ENCODE measurements around the gene KCP. TPM values are rescaled to one million over a fixed set of nuclear protein-coding genes. Genes with fewer than 3 reads are reported as not detected.
A peak's percentile ranks its signal among the peaks of the same experiment; 100 is the strongest.

Gene KCP
- total RNA-seq, 1 donor from 2014 or later = 23.7 TPM

GRCh38 chr7:128835231-128835751 is 75.2 kb downstream of the KCP start:
- DNase-seq (ENCODE audit: low spot score in 2 of 2, unreplicated experiment in 2 of 2) = no peak
- no peak for TF ChIP-seq CTCF (IDR thresholded peaks at IDR 0.05; ENCODE audit: unreplicated experiment)
- Mint-ChIP-seq H3K4me3 (no peak overlapping the region), H3K27ac (no peak overlapping the region), H3K36me3 (peaks cover 15% of the 10 kb centered on the region), H3K9me3 (no peaks in the 10 kb centered on the region), H3K27me3 (ENCODE audit: low read depth) (peaks cover 7% of the 10 kb centered on the region), H3K4me1 (peaks cover 37% of the 10 kb centered on the region)

- Mint-ChIP-seq H3K27ac (peak overlapping the region; percentile 98), H3K9me3 (no peaks in the 10 kb centered on the region), H3K36me3 (peaks cover 9% of the 10 kb centered on the region), H3K27me3 (ENCODE audit: low read depth) (peaks cover 8% of the 10 kb centered on the region), H3K4me1 (peaks cover 44% of the 10 kb centered on the region), H3K4me3 (peak overlapping the region; percentile 88)
- no peak for TF ChIP-seq CTCF (IDR thresholded peaks at IDR 0.05; ENCODE audit: unreplicated experiment)
- DNase-seq (ENCODE audit: low spot score in 2 of 2, unreplicated experiment in 2 of 2) = no peak
Observed at GRCh38 chr7:128833946-128834325, 76.6 kb downstream of the KCP start.

GRCh38 chr7:128833148-128833945 is 77.2 kb downstream of the KCP start:
- H3K27ac Mint-ChIP-seq = peak overlapping the region; percentile 98
- peak in 1 of 2 experiments; percentile 57 for DNase-seq (ENCODE audit: low spot score in 2 of 2, unreplicated experiment in 2 of 2)

GRCh38 chr7:128832880-128833147 is 77.7 kb downstream of the KCP start:
- Mint-ChIP-seq H3K27me3 (ENCODE audit: low read depth) (peaks cover 8% of the 10 kb centered on the region), H3K4me1 (peaks cover 54% of the 10 kb centered on the region), H3K27ac (peak overlapping the region; percentile 98), H3K36me3 (peaks cover 6% of the 10 kb centered on the region), H3K9me3 (no peaks in the 10 kb centered on the region), H3K4me3 (peak overlapping the region; percentile 88)
- DNase-seq (ENCODE audit: low spot score in 2 of 2, unreplicated experiment in 2 of 2) = no peak
- TF ChIP-seq CTCF (IDR thresholded peaks at IDR 0.05; ENCODE audit: unreplicated experiment) = no peak

More at GRCh38 chr7:128833148-128833945, 77.2 kb downstream of the KCP start:
- Mint-ChIP-seq H3K36me3 (peaks cover 6% of the 10 kb centered on the region), H3K27me3 (ENCODE audit: low read depth) (peaks cover 8% of the 10 kb centered on the region), H3K4me1 (peaks cover 49% of the 10 kb centered on the region), H3K9me3 (no peaks in the 10 kb centered on the region), H3K4me3 (peak overlapping the region; percentile 88)
- TF ChIP-seq CTCF (IDR thresholded peaks at IDR 0.05; ENCODE audit: unreplicated experiment) = no peak

- Mint-ChIP-seq H3K4me3 (peak overlapping the region; percentile 88), H3K9me3 (no peaks in the 10 kb centered on the region), H3K4me1 (peaks cover 57% of the 10 kb centered on the region), H3K36me3 (peaks cover 6% of the 10 kb centered on the region), H3K27ac (peak overlapping the region; percentile 98), H3K27me3 (ENCODE audit: low read depth) (peaks cover 8% of the 10 kb centered on the region)
- TF ChIP-seq CTCF (IDR thresholded peaks at IDR 0.05; ENCODE audit: unreplicated experiment) = no peak
- DNase-seq (ENCODE audit: low spot score in 2 of 2, unreplicated experiment in 2 of 2) = peak; percentile 60 to 81
Observed at GRCh38 chr7:128831994-128832879, 78.3 kb downstream of the KCP start.

Data from mesothelial cell of epicardium (in vitro differentiated cells).